ENCODE measurements around the gene TENM3. TPM values are rescaled to one million over a fixed set of nuclear protein-coding genes. Genes with fewer than 3 reads are reported as not detected.
"Not testable (repeated sequence)": the region's sequence is repeated elsewhere in the genome, so short reads cannot be mapped to it uniquely, and the experiment has no call there.

Gene TENM3
- total RNA-seq, 1 donor from 2014 or later: 0.05 TPM

GRCh38 chr4:182386576-182386975, 143.4 kb downstream of the TENM3 start:
- intact Hi-C loops (cut with micrococcal nuclease); H3K9me3 Mint-ChIP-seq; H3K27ac Mint-ChIP-seq; H3K36me3 Mint-ChIP-seq (ENCODE audit: low read depth); H3K4me1 Mint-ChIP-seq (ENCODE audit: low read depth); H3K27me3 Mint-ChIP-seq (ENCODE audit: low read depth); DNase-seq (ENCODE audit: low spot score); H3K4me3 Mint-ChIP-seq (ENCODE audit: low read depth): not testable (repeated sequence)

- H3K9me3 Mint-ChIP-seq: no peaks in the 10 kb centered on the region
- intact Hi-C loops (cut with micrococcal nuclease): no loop called here
- no peaks in the 10 kb centered on the region for H3K4me1 Mint-ChIP-seq (ENCODE audit: low read depth)
- no peaks in the 10 kb centered on the region for H3K36me3 Mint-ChIP-seq (ENCODE audit: low read depth)
- H3K27me3 Mint-ChIP-seq (ENCODE audit: low read depth): no peaks in the 10 kb centered on the region
- DNase-seq (ENCODE audit: low spot score): no peak
- H3K27ac Mint-ChIP-seq: no peak overlapping the region
- no peak overlapping the region for H3K4me3 Mint-ChIP-seq (ENCODE audit: low read depth)
Observed at GRCh38 chr4:182391111-182391684, 148.0 kb downstream of the TENM3 start.

- Mint-ChIP-seq H3K4me1 (ENCODE audit: low read depth) (no peaks in the 10 kb centered on the region), H3K4me3 (ENCODE audit: low read depth) (no peak overlapping the region), H3K9me3 (no peaks in the 10 kb centered on the region), H3K36me3 (ENCODE audit: low read depth) (no peaks in the 10 kb centered on the region), H3K27me3 (ENCODE audit: low read depth) (no peaks in the 10 kb centered on the region), H3K27ac (no peak overlapping the region)
- intact Hi-C loops (cut with micrococcal nuclease): no loop called here
- DNase-seq (ENCODE audit: low spot score): no peak
Observed at GRCh38 chr4:182394181-182394580, 151.0 kb downstream of the TENM3 start.

- intact Hi-C loops (cut with micrococcal nuclease): no loop called here
- Mint-ChIP-seq H3K27me3 (ENCODE audit: low read depth) (no peaks in the 10 kb centered on the region), H3K9me3 (no peaks in the 10 kb centered on the region), H3K27ac (no peak overlapping the region), H3K36me3 (ENCODE audit: low read depth) (no peaks in the 10 kb centered on the region), H3K4me3 (ENCODE audit: low read depth) (no peak overlapping the region), H3K4me1 (ENCODE audit: low read depth) (no peaks in the 10 kb centered on the region)
- DNase-seq (ENCODE audit: low spot score): no peak
Observed at GRCh38 chr4:182400081-182400480, 156.9 kb downstream of the TENM3 start.

GRCh38 chr4:182400790-182401189, 157.6 kb downstream of the TENM3 start:
- Mint-ChIP-seq H3K36me3 (ENCODE audit: low read depth) (no peaks in the 10 kb centered on the region), H3K4me1 (ENCODE audit: low read depth) (no peaks in the 10 kb centered on the region), H3K27me3 (ENCODE audit: low read depth) (no peaks in the 10 kb centered on the region), H3K9me3 (no peaks in the 10 kb centered on the region), H3K4me3 (ENCODE audit: low read depth) (no peak overlapping the region), H3K27ac (no peak overlapping the region)
- no peak for DNase-seq (ENCODE audit: low spot score)
- intact Hi-C loops (cut with micrococcal nuclease): no loop called here

GRCh38 chr4:182404376-182404775, 161.2 kb downstream of the TENM3 start:
- intact Hi-C loops (cut with micrococcal nuclease): no loop called here
- H3K4me3 Mint-ChIP-seq (ENCODE audit: low read depth): no peak overlapping the region
- H3K27ac Mint-ChIP-seq: no peak overlapping the region
- H3K9me3 Mint-ChIP-seq: no peaks in the 10 kb centered on the region
- H3K27me3 Mint-ChIP-seq (ENCODE audit: low read depth): no peaks in the 10 kb centered on the region
- no peak for DNase-seq (ENCODE audit: low spot score)
- H3K4me1 Mint-ChIP-seq (ENCODE audit: low read depth): no peaks in the 10 kb centered on the region
- no peaks in the 10 kb centered on the region for H3K36me3 Mint-ChIP-seq (ENCODE audit: low read depth)

- DNase-seq (ENCODE audit: low spot score): no peak
- H3K27ac Mint-ChIP-seq: no peak overlapping the region
- H3K36me3 Mint-ChIP-seq (ENCODE audit: low read depth): no peaks in the 10 kb centered on the region
- no peaks in the 10 kb centered on the region for H3K27me3 Mint-ChIP-seq (ENCODE audit: low read depth)
- no peak overlapping the region for H3K4me3 Mint-ChIP-seq (ENCODE audit: low read depth)
- no peaks in the 10 kb centered on the region for H3K9me3 Mint-ChIP-seq
- intact Hi-C loops (cut with micrococcal nuclease): no loop called here
- no peaks in the 10 kb centered on the region for H3K4me1 Mint-ChIP-seq (ENCODE audit: low read depth)
Observed at GRCh38 chr4:182405087-182405486, 161.9 kb downstream of the TENM3 start.

- Mint-ChIP-seq H3K27ac (no peak overlapping the region), H3K4me1 (ENCODE audit: low read depth) (no peaks in the 10 kb centered on the region), H3K4me3 (ENCODE audit: low read depth) (no peak overlapping the region), H3K27me3 (ENCODE audit: low read depth) (no peaks in the 10 kb centered on the region), H3K36me3 (ENCODE audit: low read depth) (no peaks in the 10 kb centered on the region), H3K9me3 (peaks cover 10% of the 10 kb centered on the region)
- intact Hi-C loops (cut with micrococcal nuclease): no loop called here
- DNase-seq (ENCODE audit: low spot score): no peak
Observed at GRCh38 chr4:182409271-182409670, 166.1 kb downstream of the TENM3 start.

- no peak overlapping the region for H3K4me3 Mint-ChIP-seq (ENCODE audit: low read depth)
- no peaks in the 10 kb centered on the region for H3K36me3 Mint-ChIP-seq (ENCODE audit: low read depth)
- no peak overlapping the region for H3K27ac Mint-ChIP-seq
- DNase-seq (ENCODE audit: low spot score): no peak
- intact Hi-C loops (cut with micrococcal nuclease): no loop called here
- H3K27me3 Mint-ChIP-seq (ENCODE audit: low read depth): no peaks in the 10 kb centered on the region
- peaks cover 10% of the 10 kb centered on the region for H3K9me3 Mint-ChIP-seq
- no peaks in the 10 kb centered on the region for H3K4me1 Mint-ChIP-seq (ENCODE audit: low read depth)
Observed at GRCh38 chr4:182411391-182411790, 168.2 kb downstream of the TENM3 start.

GRCh38 chr4:182413550-182413949, 170.3 kb downstream of the TENM3 start:
- Mint-ChIP-seq H3K27ac (no peak overlapping the region), H3K27me3 (ENCODE audit: low read depth) (no peaks in the 10 kb centered on the region), H3K9me3 (peaks cover 10% of the 10 kb centered on the region), H3K4me3 (ENCODE audit: low read depth) (no peak overlapping the region), H3K36me3 (ENCODE audit: low read depth) (no peaks in the 10 kb centered on the region), H3K4me1 (ENCODE audit: low read depth) (no peaks in the 10 kb centered on the region)
- no peak for DNase-seq (ENCODE audit: low spot score)
- intact Hi-C loops (cut with micrococcal nuclease): no loop called here

- no peaks in the 10 kb centered on the region for H3K4me1 Mint-ChIP-seq (ENCODE audit: low read depth)
- H3K36me3 Mint-ChIP-seq (ENCODE audit: low read depth): no peaks in the 10 kb centered on the region
- DNase-seq (ENCODE audit: low spot score): no peak
- H3K4me3 Mint-ChIP-seq (ENCODE audit: low read depth): no peak overlapping the region
- intact Hi-C loops (cut with micrococcal nuclease): no loop called here
- no peak overlapping the region for H3K27ac Mint-ChIP-seq
- peaks cover 10% of the 10 kb centered on the region for H3K9me3 Mint-ChIP-seq
- no peaks in the 10 kb centered on the region for H3K27me3 Mint-ChIP-seq (ENCODE audit: low read depth)
Observed at GRCh38 chr4:182415116-182415515, 171.9 kb downstream of the TENM3 start.

- intact Hi-C loops (cut with micrococcal nuclease): no loop called here
- Mint-ChIP-seq H3K4me3 (ENCODE audit: low read depth) (no peak overlapping the region), H3K4me1 (ENCODE audit: low read depth) (no peaks in the 10 kb centered on the region), H3K36me3 (ENCODE audit: low read depth) (no peaks in the 10 kb centered on the region), H3K9me3 (peaks cover 10% of the 10 kb centered on the region), H3K27me3 (ENCODE audit: low read depth) (no peaks in the 10 kb centered on the region), H3K27ac (no peak overlapping the region)
- no peak for DNase-seq (ENCODE audit: low spot score)
Observed at GRCh38 chr4:182416067-182416466, 172.9 kb downstream of the TENM3 start.

- intact Hi-C loops (cut with micrococcal nuclease): no loop called here
- DNase-seq (ENCODE audit: low spot score): no peak
- H3K27me3 Mint-ChIP-seq (ENCODE audit: low read depth): no peaks in the 10 kb centered on the region
Observed at GRCh38 chr4:182418054-182418734, 175.0 kb downstream of the TENM3 start.

More at GRCh38 chr4:182418054-182418734, 175.0 kb downstream of the TENM3 start:
- Mint-ChIP-seq H3K27ac (no peak overlapping the region), H3K4me3 (ENCODE audit: low read depth) (no peak overlapping the region), H3K36me3 (ENCODE audit: low read depth) (no peaks in the 10 kb centered on the region), H3K9me3 (peaks cover under 1% of the 10 kb centered on the region), H3K4me1 (ENCODE audit: low read depth) (no peaks in the 10 kb centered on the region)

All from activated T-helper 2 cell treated with anti-CD3 and anti-CD28 coated beads, Interferon-gamma antibody, Interleukin-2, Interleukin-4, amounts not matched to agents 10 μg/mL and 5 μg/mL and 100 μg/mL, durations not matched to agents 14 hours and 24 hours and 36 hours (primary cell).